Gastrocnemius medialis (tissue), 4 donors: ENCODE measurements around the gene EML5. TPM values are rescaled to one million over a fixed set of nuclear protein-coding genes. Genes with fewer than 3 reads are reported as not detected.

Source experiments
- ATAC-seq, 2 donors: fragments of 150-250 bp; one replicate each; pipeline ENCODE4 v1.9.1; 2016
- DNase-seq, 2 donors: peaks; one replicate each; pipeline ENCODE4 v3.0.0-alpha.2; 2019
- H3K27ac ChIP-seq, 4 donors: fragments of 200-600 bp; sonication (generic); 1 replicate in 1 of 4; 2 replicates in 3 of 4; pipeline ENCODE4 v1.5.1; 2016 to 2018; ENCODE audit warnings: mild to moderate bottlenecking in 2 of 4, moderate library complexity in 1 of 4
- H3K27me3 ChIP-seq, 3 donors: fragments of 200-600 bp; sonication (generic) in 2 of 3; 1 replicate in 1 of 3; 2 replicates in 2 of 3; pipeline versions ENCODE4 v1.5.1 to v1.6.0; 2016 to 2019; ENCODE audit warnings: mild to moderate bottlenecking in 1 of 3, moderate library complexity in 1 of 3
- H3K36me3 ChIP-seq, 2 donors: fragments of 200-600 bp; sonication (generic) in 1 of 2; one replicate each; pipeline ENCODE4 v1.5.1; 2017 to 2018
- H3K4me1 ChIP-seq, 2 donors: fragments of 200-600 bp; sonication (generic) in 1 of 2; one replicate each; pipeline ENCODE4 v1.5.1; 2016 to 2017; ENCODE audit warnings: mild to moderate bottlenecking in 2 of 2
- H3K4me3 ChIP-seq, 4 donors: fragments of 200-600 bp; sonication (generic) in 3 of 4; 1 replicate in 1 of 4; 2 replicates in 3 of 4; pipeline ENCODE4 v1.5.1; 2016 to 2019; ENCODE audit warnings: mild to moderate bottlenecking in 2 of 4
- H3K9me3 ChIP-seq, 3 donors: fragments of 200-600 bp; sonication (generic) in 2 of 3; 1 replicate in 1 of 3; 2 replicates in 2 of 3; pipeline ENCODE4 v1.5.1; 2016 to 2019
- CTCF ChIP-seq, 5 experiments: fragments of 450-650 bp in 3 of 5; fragments of 200-600 bp in 2 of 5; sonication (generic) in 2 of 5; IDR thresholded peaks in 4 of 5; conservative IDR thresholded peaks in 1 of 5; 1 replicate in 4 of 5; 2 replicates in 1 of 5; pipeline ENCODE4 v1.5.1; 2016 to 2019; ENCODE audit warnings: antibody characterized with exemption in 5 of 5, mild to moderate bottlenecking in 3 of 5, moderate library complexity in 3 of 5
- POLR2A ChIP-seq, 2 donors: fragments of 450-650 bp; IDR thresholded peaks; one replicate each; pipeline ENCODE4 v1.6.1; 2017; ENCODE audit warnings: antibody characterized with exemption in 2 of 2, mild to moderate bottlenecking in 2 of 2, moderate library complexity in 2 of 2
- in situ Hi-C, 4 donors: fragments of 200-750 bp; cut with MboI; loops; one replicate each; pipeline versions ENCODE4 v1.15.0 to v1.8.0; 2017; ENCODE audit warnings: low sequenced_read_pairs in 4 of 4
- intact Hi-C: fragments of 100-400 bp; cut with DNase I; formaldehyde crosslinking; loops from one replicate; pipeline ENCODE4 v1.15.1; 2023; ENCODE audit warnings: low total_unique reads
- total RNA-seq, 4 donors: library from RNA; depleted of rRNA; stranded (reverse); fragments of >200 nt; gene quantifications; one replicate each; pipeline versions ENCODE4 v1.1.0 to v1.2.3, GENCODE V29; 2016

The EML5 gene
- total RNA-seq, 4 donors from 2014 or later: 0.07 TPM; not detected in 3

DNA sequence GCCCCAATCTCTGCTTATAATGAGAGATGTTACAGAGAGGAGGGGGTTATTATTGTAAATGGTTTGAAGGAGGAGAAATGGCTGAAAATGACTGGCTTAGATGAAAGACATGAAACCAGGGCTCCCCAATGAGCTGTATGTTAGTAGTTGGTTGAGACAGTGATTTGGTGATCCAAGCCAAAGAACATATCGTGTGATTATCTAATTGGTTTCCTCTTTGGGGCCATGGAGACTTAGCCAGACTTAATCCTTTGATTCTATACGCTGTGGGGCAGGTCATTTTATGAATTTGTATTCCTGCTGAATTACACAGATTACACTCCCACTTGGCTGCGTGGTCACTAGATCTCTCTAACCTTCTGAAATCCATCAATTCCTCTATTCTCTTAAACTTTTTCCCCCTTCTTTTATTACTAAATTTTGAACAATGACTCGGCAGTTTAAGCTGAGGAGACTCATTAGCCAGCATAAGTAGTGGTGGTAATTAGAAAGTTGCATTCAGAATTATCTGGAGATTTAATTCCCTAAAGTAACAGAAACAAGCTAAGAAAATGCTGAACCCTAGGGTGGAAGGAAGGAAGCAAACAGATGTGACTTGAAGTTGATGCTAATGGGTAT, 37.0 kb upstream of the EML5 start:
- intact Hi-C loops: no loop called here
- no peak for TF ChIP-seq CTCF (IDR thresholded peaks at IDR 0.05 in 4 of 5, conservative IDR thresholded peaks at IDR 0.05 in 1 of 5)
- H3K36me3 ChIP-seq: no peaks in the 10 kb centered on the region
- ATAC-seq (no peak), DNase-seq (no peak)
- H3K27ac ChIP-seq: no peak overlapping the region
- H3K27me3 ChIP-seq: no peaks in the 10 kb centered on the region
- in situ Hi-C loops: no loop called here
- H3K9me3 ChIP-seq: no peaks in the 10 kb centered on the region
- no peak overlapping the region for H3K4me3 ChIP-seq
- H3K4me1 ChIP-seq: peaks cover 2 to 6% of the 10 kb centered on the region in 2 donors

GRCh38 chr14:88829188-88829587, 36.4 kb upstream of the EML5 start:
- intact Hi-C loops (no loop called here), in situ Hi-C loops (no loop called here)
- no peaks in the 10 kb centered on the region for H3K36me3 ChIP-seq
- TF ChIP-seq POLR2A (IDR thresholded peaks at IDR 0.05): no peak
- H3K9me3 ChIP-seq: no peaks in the 10 kb centered on the region
- no peaks in the 10 kb centered on the region for H3K27me3 ChIP-seq
- no peak overlapping the region for H3K27ac ChIP-seq
- no peak for DNase-seq
- no peak overlapping the region for H3K4me3 ChIP-seq
- no peak for ATAC-seq
- H3K4me1 ChIP-seq: peaks cover 4% of the 10 kb centered on the region in 2 donors

DNA sequence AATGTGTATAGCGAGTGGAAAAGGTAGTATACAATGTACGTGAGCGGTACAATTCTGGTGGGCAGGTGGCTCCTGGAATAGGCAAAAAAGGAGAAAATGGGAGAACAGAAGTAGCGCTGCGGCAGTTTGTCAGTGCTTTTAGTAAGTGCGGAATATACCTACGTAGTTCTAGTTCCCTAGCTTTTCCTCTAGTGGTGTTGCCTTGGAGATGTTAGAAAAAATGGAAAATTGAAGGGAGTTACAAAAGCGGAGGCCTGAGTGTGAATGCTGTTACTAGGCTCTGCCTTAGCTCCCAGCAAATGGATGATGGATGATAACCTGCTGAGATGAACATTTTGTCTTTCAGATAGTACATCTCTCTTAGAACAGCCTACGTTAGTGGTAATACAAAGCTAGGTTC, 32.8 kb upstream of the EML5 start:
- no peak overlapping the region for H3K27ac ChIP-seq
- TF ChIP-seq POLR2A (IDR thresholded peaks at IDR 0.05) (no peak), CTCF (IDR thresholded peaks at IDR 0.05 in 4 of 5, conservative IDR thresholded peaks at IDR 0.05 in 1 of 5) (no peak)
- no peaks in the 10 kb centered on the region for H3K9me3 ChIP-seq
- no peaks in the 10 kb centered on the region for H3K36me3 ChIP-seq
- peaks cover 4 to 9% of the 10 kb centered on the region in 2 donors for H3K4me1 ChIP-seq
- no peak for ATAC-seq
- intact Hi-C loops: no loop called here
- DNase-seq: no peak
- H3K4me3 ChIP-seq: peak overlapping the region in 1 of 4 donors; percentile 89
- in situ Hi-C loops: no loop called here
- no peaks in the 10 kb centered on the region for H3K27me3 ChIP-seq

- Histone ChIP-seq H3K9me3 (no peaks in the 10 kb centered on the region), H3K4me3 (peak overlapping the region; percentile 63 to 89 (median 71)), H3K36me3 (no peaks in the 10 kb centered on the region), H3K4me1 (peaks cover 4 to 9% of the 10 kb centered on the region in 2 donors), H3K27me3 (no peaks in the 10 kb centered on the region), H3K27ac (peak overlapping the region in 2 of 4 donors; percentile 65 to 82)
- intact Hi-C loops (no loop called here), in situ Hi-C loops (no loop called here)
- ATAC-seq (no peak), DNase-seq (no peak)
- TF ChIP-seq POLR2A (IDR thresholded peaks at IDR 0.05): no peak
- no peak for TF ChIP-seq CTCF (IDR thresholded peaks at IDR 0.05 in 4 of 5, conservative IDR thresholded peaks at IDR 0.05 in 1 of 5)
Observed at GRCh38 chr14:88825078-88825458, 32.3 kb upstream of the EML5 start.

DNA sequence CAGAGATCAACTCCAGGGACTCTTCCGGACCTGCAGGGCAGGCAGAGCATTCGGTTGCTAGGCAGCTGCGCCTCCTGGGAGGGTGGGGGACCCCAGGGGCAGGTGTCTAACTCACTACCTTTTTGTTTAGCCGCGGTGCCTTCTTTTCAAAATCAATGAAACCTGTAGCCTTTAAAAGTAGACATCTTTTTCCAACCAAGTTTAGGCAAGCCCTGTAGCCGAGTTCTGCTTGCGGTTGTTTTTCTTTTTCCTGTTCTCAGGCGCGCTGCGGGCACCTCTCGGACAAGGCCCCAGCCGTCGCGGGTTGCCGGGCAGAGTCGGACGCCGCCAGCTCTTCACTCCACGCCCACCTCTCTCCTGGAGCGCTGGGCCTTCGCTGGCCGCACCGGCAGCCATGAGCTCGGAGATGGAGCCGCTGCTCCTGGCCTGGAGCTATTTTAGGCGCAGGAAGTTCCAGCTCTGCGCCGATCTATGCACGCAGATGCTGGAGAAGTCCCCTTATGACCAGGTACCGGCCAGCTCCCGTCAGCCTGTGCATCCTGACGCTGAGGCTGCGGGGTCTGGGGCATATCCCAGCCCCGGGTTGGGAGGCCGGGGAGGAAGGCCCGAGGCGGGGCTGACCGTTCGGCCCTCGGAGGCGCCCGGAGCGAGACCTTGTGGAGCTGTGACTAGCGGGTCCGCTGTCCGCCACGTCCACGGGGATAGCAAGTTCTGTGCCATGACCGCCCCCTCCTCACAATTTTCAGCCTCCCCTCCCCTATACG, 31.7 kb upstream of the EML5 start, which contains the start of gene TTC8:
TSS of gene TTC8 (plus strand) at position 338 of the 764 bp plus-strand sequence. CDS start at position 395, 57 bp downstream.
- TF ChIP-seq CTCF (IDR thresholded peaks at IDR 0.05 in 4 of 5, conservative IDR thresholded peaks at IDR 0.05 in 1 of 5): no peak
- TF ChIP-seq POLR2A (IDR thresholded peaks at IDR 0.05): no peak
- Histone ChIP-seq H3K9me3 (no peaks in the 10 kb centered on the region), H3K4me1 (peaks cover 4 to 9% of the 10 kb centered on the region in 2 donors), H3K36me3 (no peaks in the 10 kb centered on the region), H3K27ac (peak within 1 kb of the TSS; percentile 65 to 82 (median 74)), H3K27me3 (no peaks in the 10 kb centered on the region), H3K4me3 (peak within 1 kb of the TSS; percentile 63 to 89 (median 71))
- in situ Hi-C loops (no loop called here), intact Hi-C loops (no loop called here)
- ATAC-seq: peak; percentile 94 to 97
- DNase-seq: peak; percentile 50 to 61
